ENCODE data around the gene SYT9. TPM values are rescaled to one million over a fixed set of nuclear protein-coding genes. Genes with fewer than 3 reads are reported as not detected.

SYT9 gene
- total RNA-seq, 1 donor from 2014 or later, result 0.18 TPM

- TF ChIP-seq CTCF (IDR thresholded peaks at IDR 0.05), result no peak
- intact Hi-C loops (cut with DNase I), result no loop called here
- Histone ChIP-seq H3K27ac (no peak overlapping the region), H3K36me3 (no peaks in the 10 kb centered on the region), H3K4me3 (no peak overlapping the region), H3K4me1 (peaks cover 8% of the 10 kb centered on the region), H3K9me3 (no peaks in the 10 kb centered on the region), H3K27me3 (ENCODE audit: low read depth) (no peaks in the 10 kb centered on the region)
- ATAC-seq (peak; percentile 64 to 67), DNase-seq (no peak)
These were observed 185.0 kb downstream of the SYT9 start for GRCh38 chr11:7436657-7437056.

- DNase-seq (no peak), ATAC-seq (no peak)
- TF ChIP-seq CTCF (IDR thresholded peaks at IDR 0.05), result no peak
- Histone ChIP-seq H3K36me3 (no peaks in the 10 kb centered on the region), H3K4me1 (peaks cover 8% of the 10 kb centered on the region), H3K4me3 (no peak overlapping the region), H3K27ac (no peak overlapping the region), H3K9me3 (no peaks in the 10 kb centered on the region), H3K27me3 (ENCODE audit: low read depth) (peaks cover 4% of the 10 kb centered on the region)
- intact Hi-C loops (cut with DNase I), result no loop called here
These were observed 186.0 kb downstream of the SYT9 start for GRCh38 chr11:7437696-7438095.

- intact Hi-C loops (cut with DNase I), result no loop called here
- no peak for DNase-seq
- H3K4me3 ChIP-seq, result no peak overlapping the region
- H3K36me3 ChIP-seq, result no peaks in the 10 kb centered on the region
- peaks cover 19% of the 10 kb centered on the region for H3K27me3 ChIP-seq (ENCODE audit: low read depth)
- no peak for TF ChIP-seq CTCF (IDR thresholded peaks at IDR 0.05)
- no peak overlapping the region for H3K27ac ChIP-seq
- no peak for ATAC-seq
- peaks cover 8% of the 10 kb centered on the region for H3K4me1 ChIP-seq
- no peaks in the 10 kb centered on the region for H3K9me3 ChIP-seq
These were observed 188.1 kb downstream of the SYT9 start for GRCh38 chr11:7439746-7440320.

GRCh38 chr11:7442588-7443215 is 191.0 kb downstream of the SYT9 start:
- ATAC-seq, result peak; percentile 83 to 85
- Histone ChIP-seq H3K4me1 (no peaks in the 10 kb centered on the region), H3K9me3 (no peaks in the 10 kb centered on the region), H3K27ac (no peak overlapping the region), H3K36me3 (no peaks in the 10 kb centered on the region), H3K4me3 (no peak overlapping the region), H3K27me3 (ENCODE audit: low read depth) (peaks cover 36% of the 10 kb centered on the region)
- intact Hi-C loops (cut with DNase I), result no loop called here
- DNase-seq, result peak; percentile 73
- peak; percentile 83 for TF ChIP-seq CTCF (IDR thresholded peaks at IDR 0.05)

- no peaks in the 10 kb centered on the region for H3K4me1 ChIP-seq
- intact Hi-C loops (cut with DNase I), result no loop called here
- H3K27me3 ChIP-seq (ENCODE audit: low read depth), result peaks cover 47% of the 10 kb centered on the region
- H3K36me3 ChIP-seq, result no peaks in the 10 kb centered on the region
- no peak overlapping the region for H3K4me3 ChIP-seq
- no peaks in the 10 kb centered on the region for H3K9me3 ChIP-seq
- DNase-seq, result no peak
- TF ChIP-seq CTCF (IDR thresholded peaks at IDR 0.05), result no peak
- ATAC-seq, result no peak
- H3K27ac ChIP-seq, result no peak overlapping the region
These were observed 192.6 kb downstream of the SYT9 start for GRCh38 chr11:7444091-7444981.

Data from lower lobe of right lung (tissue), 2 donors.